GM13977 (cell line): ENCODE results near the gene IL25.
"Not testable (repeated sequence)": the region's sequence is repeated elsewhere in the genome, so short reads cannot be mapped to it uniquely, and the experiment has no call there.

Source experiments
- DNase-seq: peaks from one replicate; pipeline ENCODE4 v3.0.0; 2012; ENCODE audit warnings: low spot score
- in situ Hi-C: fragments of 300-500 bp; cut with MboI; formaldehyde crosslinking; loops from one replicate; pipeline ENCODE4 v1.12.0; 2022; ENCODE audit warnings: low sequenced_read_pairs, low pct_unique_long_range_greater_than_20kb, mixed read lengths, inconsistent platforms; ENCODE audit not compliant: unreplicated experiment
- TF ChIP-seq, protein P1 (sequence below): IDR thresholded peaks from 2 replicates; pipeline ENCODE4 v1.5.1; 2012; ENCODE audit warnings: mild to moderate bottlenecking, control low read depth; ENCODE audit not compliant: insufficient read depth; ENCODE audit errors: extremely low read depth, missing control alignments

IL25 gene

DNA sequence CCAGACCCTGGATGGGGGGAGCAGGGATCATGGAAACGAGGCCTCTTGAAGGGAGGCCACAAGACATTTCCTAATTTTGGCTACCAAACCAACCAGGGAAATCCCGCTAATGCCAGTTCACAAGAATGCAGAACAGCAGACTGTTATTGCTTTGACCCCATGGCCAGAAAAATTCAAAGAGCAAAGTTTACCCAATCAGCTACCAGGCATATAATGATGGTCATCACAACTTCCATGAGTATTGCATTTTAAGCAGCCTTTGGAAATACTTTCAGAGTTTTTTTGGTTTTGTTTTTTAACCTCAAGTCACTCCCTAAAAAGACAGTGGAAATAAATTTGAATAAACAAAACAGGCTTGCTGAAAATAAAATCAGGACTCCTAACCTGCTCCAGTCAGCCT is at the start of gene IL25:
Gene IL25 (plus strand): TSS at position 301 of the 400 bp plus-strand sequence.
- in situ Hi-C loops: no loop called here
- TF ChIP-seq, protein P1, sequence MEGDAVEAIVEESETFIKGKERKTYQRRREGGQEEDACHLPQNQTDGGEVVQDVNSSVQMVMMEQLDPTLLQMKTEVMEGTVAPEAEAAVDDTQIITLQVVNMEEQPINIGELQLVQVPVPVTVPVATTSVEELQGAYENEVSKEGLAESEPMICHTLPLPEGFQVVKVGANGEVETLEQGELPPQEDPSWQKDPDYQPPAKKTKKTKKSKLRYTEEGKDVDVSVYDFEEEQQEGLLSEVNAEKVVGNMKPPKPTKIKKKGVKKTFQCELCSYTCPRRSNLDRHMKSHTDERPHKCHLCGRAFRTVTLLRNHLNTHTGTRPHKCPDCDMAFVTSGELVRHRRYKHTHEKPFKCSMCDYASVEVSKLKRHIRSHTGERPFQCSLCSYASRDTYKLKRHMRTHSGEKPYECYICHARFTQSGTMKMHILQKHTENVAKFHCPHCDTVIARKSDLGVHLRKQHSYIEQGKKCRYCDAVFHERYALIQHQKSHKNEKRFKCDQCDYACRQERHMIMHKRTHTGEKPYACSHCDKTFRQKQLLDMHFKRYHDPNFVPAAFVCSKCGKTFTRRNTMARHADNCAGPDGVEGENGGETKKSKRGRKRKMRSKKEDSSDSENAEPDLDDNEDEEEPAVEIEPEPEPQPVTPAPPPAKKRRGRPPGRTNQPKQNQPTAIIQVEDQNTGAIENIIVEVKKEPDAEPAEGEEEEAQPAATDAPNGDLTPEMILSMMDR: no peak
- DNase-seq: no peak

DNA sequence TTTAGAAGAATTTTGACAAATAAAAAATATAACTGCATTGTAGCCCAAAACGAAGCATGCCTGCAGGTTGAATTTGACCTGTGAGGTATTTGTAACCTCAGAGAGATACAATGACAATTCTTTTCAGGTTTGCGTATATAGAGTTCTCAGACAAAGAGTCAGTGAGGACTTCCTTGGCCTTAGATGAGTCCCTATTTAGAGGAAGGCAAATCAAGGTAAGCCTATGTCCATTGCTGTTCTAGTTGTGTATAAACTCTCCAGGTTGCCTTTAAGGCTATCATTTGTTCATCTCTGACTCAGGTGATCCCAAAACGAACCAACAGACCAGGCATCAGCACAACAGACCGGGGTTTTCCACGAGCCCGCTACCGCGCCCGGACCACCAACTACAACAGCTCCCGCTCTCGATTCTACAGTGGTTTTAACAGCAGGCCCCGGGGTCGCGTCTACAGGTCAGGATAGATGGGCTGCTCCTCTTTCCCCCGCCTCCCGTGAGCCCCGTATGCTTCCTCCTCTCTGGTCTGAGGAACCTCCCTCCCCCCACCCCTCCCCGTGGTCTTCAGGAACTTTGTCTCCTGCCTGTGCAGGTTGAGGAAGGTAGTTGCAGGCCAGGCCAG is 48.7 kb upstream of the IL25 start:
- TF ChIP-seq, protein P1: no peak
- DNase-seq: no peak
- in situ Hi-C loops: no loop called here

DNA sequence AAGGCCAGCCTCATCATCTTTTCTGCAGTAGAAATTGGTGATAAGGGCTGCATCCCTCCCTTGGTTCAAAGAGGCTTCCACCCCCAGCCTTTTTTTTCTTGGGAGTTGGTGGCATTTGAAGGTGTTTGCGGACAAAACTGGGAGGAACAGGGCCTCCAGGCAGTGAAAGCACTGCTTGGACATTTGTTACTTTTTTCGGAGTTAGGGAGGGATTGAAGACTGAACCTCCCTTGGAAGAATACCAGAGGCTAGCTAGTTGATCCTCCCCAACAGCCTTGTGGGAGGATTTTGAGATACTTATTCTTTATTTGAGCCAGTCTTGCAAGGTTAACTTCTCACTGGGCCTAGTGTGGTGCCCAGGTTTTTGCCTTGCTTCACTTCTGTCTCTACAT is 48.2 kb upstream of the IL25 start:
- in situ Hi-C loops: no loop called here
- TF ChIP-seq, protein P1: no peak
- no peak for DNase-seq

DNA sequence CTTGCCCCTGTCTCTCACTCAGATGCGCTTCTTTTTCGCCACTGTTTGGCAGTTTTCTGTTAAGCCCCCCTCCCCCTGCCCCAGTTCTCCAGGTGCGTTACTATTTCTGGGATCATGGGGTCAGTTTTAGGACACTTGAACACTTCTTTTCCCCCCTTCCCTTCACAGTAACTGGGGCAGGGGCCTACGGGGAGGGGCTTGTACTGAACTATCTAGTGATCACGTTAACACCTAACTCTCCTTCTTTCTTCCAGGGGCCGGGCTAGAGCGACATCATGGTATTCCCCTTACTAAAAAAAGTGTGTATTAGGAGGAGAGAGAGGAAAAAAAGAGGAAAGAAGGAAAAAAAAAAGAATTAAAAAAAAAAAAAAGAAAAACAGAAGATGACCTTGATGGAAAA is 47.6 kb upstream of the IL25 start:
- TF ChIP-seq, protein P1: no peak
- DNase-seq: no peak
- in situ Hi-C loops: no loop called here

DNA sequence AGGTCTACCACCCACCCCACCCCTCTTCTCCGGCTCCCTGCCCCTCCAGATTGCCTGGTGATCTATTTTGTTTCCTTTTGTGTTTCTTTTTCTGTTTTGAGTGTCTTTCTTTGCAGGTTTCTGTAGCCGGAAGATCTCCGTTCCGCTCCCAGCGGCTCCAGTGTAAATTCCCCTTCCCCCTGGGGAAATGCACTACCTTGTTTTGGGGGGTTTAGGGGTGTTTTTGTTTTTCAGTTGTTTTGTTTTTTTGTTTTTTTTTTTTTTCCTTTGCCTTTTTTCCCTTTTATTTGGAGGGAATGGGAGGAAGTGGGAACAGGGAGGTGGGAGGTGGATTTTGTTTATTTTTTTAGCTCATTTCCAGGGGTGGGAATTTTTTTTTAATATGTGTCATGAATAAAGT is 46.9 kb upstream of the IL25 start:
- in situ Hi-C loops, DNase-seq: not testable (repeated sequence)

DNA sequence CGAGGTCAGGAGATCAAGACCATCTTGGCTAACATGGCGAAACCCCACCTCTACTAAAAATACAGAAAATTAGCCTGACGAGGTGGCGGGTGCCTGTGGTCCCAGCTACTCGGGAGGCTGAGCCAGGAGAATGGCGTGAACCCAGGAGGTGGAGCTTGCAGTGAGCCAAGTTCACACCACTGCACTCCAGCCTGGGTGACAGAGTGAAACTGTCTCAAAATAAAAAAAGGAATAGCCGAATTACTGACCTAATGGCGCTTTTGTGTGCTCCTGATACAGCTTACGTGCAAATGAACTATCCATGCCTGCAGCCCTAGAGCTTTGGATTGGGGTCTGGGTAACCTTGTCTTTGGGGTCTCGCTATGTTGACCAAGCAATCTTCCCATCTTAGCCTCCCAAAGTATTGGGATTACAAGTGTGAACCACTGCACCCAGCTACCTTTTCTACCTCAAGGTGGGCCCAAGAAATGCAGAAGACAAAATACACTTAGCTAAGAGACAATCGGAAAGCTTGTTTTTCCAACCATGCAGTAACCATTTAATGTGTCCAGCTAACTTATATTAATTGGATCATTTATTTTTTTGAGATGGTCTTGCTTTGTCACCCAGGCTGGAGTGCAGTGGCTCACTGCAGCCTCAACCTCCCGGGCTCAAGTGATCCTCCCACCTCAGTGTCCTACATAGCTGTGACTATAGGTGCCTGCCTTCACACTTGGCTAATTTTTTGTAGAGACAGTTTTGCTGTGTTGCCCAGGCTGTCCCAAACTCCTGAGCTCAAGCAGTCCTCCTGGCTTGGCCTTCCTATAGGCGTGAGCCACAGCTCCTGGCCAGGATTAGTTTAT is 45.9 kb upstream of the IL25 start:
- in situ Hi-C loops: no loop called here
- no peak for DNase-seq
- TF ChIP-seq, protein P1: no peak
